ENCODE measurements around the gene KIAA1671.

GRCh38 chr22:25166266-25167040 lies 213.9 kb downstream of the KIAA1671 start:
- TF ChIP-seq, protein P1, sequence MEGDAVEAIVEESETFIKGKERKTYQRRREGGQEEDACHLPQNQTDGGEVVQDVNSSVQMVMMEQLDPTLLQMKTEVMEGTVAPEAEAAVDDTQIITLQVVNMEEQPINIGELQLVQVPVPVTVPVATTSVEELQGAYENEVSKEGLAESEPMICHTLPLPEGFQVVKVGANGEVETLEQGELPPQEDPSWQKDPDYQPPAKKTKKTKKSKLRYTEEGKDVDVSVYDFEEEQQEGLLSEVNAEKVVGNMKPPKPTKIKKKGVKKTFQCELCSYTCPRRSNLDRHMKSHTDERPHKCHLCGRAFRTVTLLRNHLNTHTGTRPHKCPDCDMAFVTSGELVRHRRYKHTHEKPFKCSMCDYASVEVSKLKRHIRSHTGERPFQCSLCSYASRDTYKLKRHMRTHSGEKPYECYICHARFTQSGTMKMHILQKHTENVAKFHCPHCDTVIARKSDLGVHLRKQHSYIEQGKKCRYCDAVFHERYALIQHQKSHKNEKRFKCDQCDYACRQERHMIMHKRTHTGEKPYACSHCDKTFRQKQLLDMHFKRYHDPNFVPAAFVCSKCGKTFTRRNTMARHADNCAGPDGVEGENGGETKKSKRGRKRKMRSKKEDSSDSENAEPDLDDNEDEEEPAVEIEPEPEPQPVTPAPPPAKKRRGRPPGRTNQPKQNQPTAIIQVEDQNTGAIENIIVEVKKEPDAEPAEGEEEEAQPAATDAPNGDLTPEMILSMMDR (IDR thresholded peaks at IDR 0.05): no peak
- no peak for TF ChIP-seq EZH2 (IDR thresholded peaks at IDR 0.05; ENCODE audit: borderline replicate concordance, insufficient read depth, low read depth, low read length, poor library complexity, severe bottlenecking)
